T-helper 17 cell (primary cell): ENCODE results near the gene ALOXE3. TPM values are rescaled to one million over a fixed set of nuclear protein-coding genes. Genes with fewer than 3 reads are reported as not detected.

Source experiments
- ATAC-seq: fragments of 150-1000 bp; cut with Tn5 transposase; 2 replicates; pipeline ENCODE4 v1.10.0; 2021; ENCODE audit warnings: mild to moderate bottlenecking, moderate library complexity
- DNase-seq, 3 donors: peaks; one replicate each; pipeline versions ENCODE4 v3.0.0 to v3.0.0-alpha.2; 2020 to 2021
- H3K9me3 ChIP-seq: one replicate; pipeline ENCODE4 v1.7.0; 2013; ENCODE audit warnings: low read length, mild to moderate bottlenecking; ENCODE audit not compliant: control insufficient read depth, poor library complexity, severe bottlenecking
- H3K27ac Mint-ChIP-seq: one replicate; pipeline ENCODE4 v1.8.0; 2022; ENCODE audit warnings: mild to moderate bottlenecking, moderate library complexity, mixed read lengths
- H3K27me3 Mint-ChIP-seq: one replicate; pipeline ENCODE4 v1.8.0; 2022; ENCODE audit warnings: mixed read lengths
- H3K36me3 Mint-ChIP-seq: one replicate; pipeline ENCODE4 v1.8.0; 2022; ENCODE audit warnings: low read depth, mixed read lengths
- H3K4me1 Mint-ChIP-seq: one replicate; pipeline ENCODE4 v1.8.0; 2022; ENCODE audit warnings: mild to moderate bottlenecking, mixed read lengths
- H3K4me3 Mint-ChIP-seq: one replicate; pipeline ENCODE4 v1.8.0; 2022; ENCODE audit warnings: mild to moderate bottlenecking, moderate library complexity, mixed read lengths
- total RNA-seq, 4 donors: library from RNA in 2 of 4; stranded (reverse) in 2 of 4; gene quantifications; one replicate each; pipeline ENCODE4 v1.2.3 and lab custom pipeline; 2022 to 2026

Gene ALOXE3
- total RNA-seq = not detected
- 0 to 0.08 reads per million in 2 donors for total RNA-seq (lab: John Stamatoyannopoulos, UW)

GRCh38 chr17:8117980-8118768 lies at the start of gene ALOXE3:
Gene ALOXE3 (minus strand): TSS chr17:8118514. CDS start chr17:8117990, 524 bp downstream.
- Mint-ChIP-seq H3K4me3 (peak within 1 kb of the TSS; percentile 97), H3K36me3 (peaks cover 2% of the 10 kb centered on the region), H3K4me1 (peaks cover 43% of the 10 kb centered on the region), H3K27me3 (peaks cover 67% of the 10 kb centered on the region), H3K27ac (peak within 1 kb of the TSS; percentile 99)
- no peak for DNase-seq
- peak; percentile 0 for ATAC-seq
- no peaks in the 10 kb centered on the region for H3K9me3 ChIP-seq

GRCh38 chr17:8167526-8167925 lies 49.2 kb upstream of the ALOXE3 start:
- Mint-ChIP-seq H3K4me3 (no peak overlapping the region), H3K36me3 (no peaks in the 10 kb centered on the region), H3K27ac (no peak overlapping the region), H3K4me1 (peaks cover 24% of the 10 kb centered on the region), H3K27me3 (no peaks in the 10 kb centered on the region)
- H3K9me3 ChIP-seq = no peaks in the 10 kb centered on the region
- ATAC-seq (no peak), DNase-seq (no peak)

GRCh38 chr17:8166731-8167130 lies 48.4 kb upstream of the ALOXE3 start:
- peak overlapping the region; percentile 11 for H3K27ac Mint-ChIP-seq
- no peak for DNase-seq
- no peaks in the 10 kb centered on the region for H3K27me3 Mint-ChIP-seq
- no peaks in the 10 kb centered on the region for H3K9me3 ChIP-seq
- no peak for ATAC-seq
- peaks cover 25% of the 10 kb centered on the region for H3K4me1 Mint-ChIP-seq
- H3K36me3 Mint-ChIP-seq = no peaks in the 10 kb centered on the region
- H3K4me3 Mint-ChIP-seq = no peak overlapping the region

GRCh38 chr17:8164815-8165131 lies 46.5 kb upstream of the ALOXE3 start:
- no peak for ATAC-seq
- no peak overlapping the region for H3K27ac Mint-ChIP-seq

GRCh38 chr17:8163978-8164814 lies 45.9 kb upstream of the ALOXE3 start:
- H3K36me3 Mint-ChIP-seq = peaks cover 5% of the 10 kb centered on the region
- peak in 2 of 3 donors; percentile 29 to 55 for DNase-seq
- no peaks in the 10 kb centered on the region for H3K27me3 Mint-ChIP-seq
- H3K4me1 Mint-ChIP-seq = peaks cover 44% of the 10 kb centered on the region
- no peaks in the 10 kb centered on the region for H3K9me3 ChIP-seq
- H3K4me3 Mint-ChIP-seq = peak overlapping the region; percentile 90
- H3K27ac Mint-ChIP-seq = no peak overlapping the region
- ATAC-seq = peak; percentile 54

More at GRCh38 chr17:8164815-8165131, 46.5 kb upstream of the ALOXE3 start:
- peaks cover 39% of the 10 kb centered on the region for H3K4me1 Mint-ChIP-seq
- DNase-seq = no peak
- H3K36me3 Mint-ChIP-seq = peaks cover 5% of the 10 kb centered on the region
- no peaks in the 10 kb centered on the region for H3K9me3 ChIP-seq
- H3K27me3 Mint-ChIP-seq = no peaks in the 10 kb centered on the region
- H3K4me3 Mint-ChIP-seq = peak overlapping the region; percentile 90

GRCh38 chr17:8162997-8163977 lies 45.0 kb upstream of the ALOXE3 start:
- no peak overlapping the region for H3K27ac Mint-ChIP-seq
- peaks cover 45% of the 10 kb centered on the region for H3K4me1 Mint-ChIP-seq

GRCh38 chr17:8162233-8162996 lies 44.1 kb upstream of the ALOXE3 start, which contains the start of gene VAMP2:
Gene VAMP2 (minus strand): TSS chr17:8162948. CDS start chr17:8162879, 69 bp downstream.
- peaks cover 5% of the 10 kb centered on the region for H3K36me3 Mint-ChIP-seq
- no peak within 1 kb of the TSS for H3K27ac Mint-ChIP-seq
- H3K27me3 Mint-ChIP-seq = no peaks in the 10 kb centered on the region
- peak within 1 kb of the TSS; percentile 90 for H3K4me3 Mint-ChIP-seq
- no peaks in the 10 kb centered on the region for H3K9me3 ChIP-seq
- H3K4me1 Mint-ChIP-seq = peaks cover 45% of the 10 kb centered on the region
- peak; percentile 82 to 85 (median 84) for DNase-seq
- peak; percentile 68 for ATAC-seq

More at GRCh38 chr17:8162997-8163977, 45.0 kb upstream of the ALOXE3 start:
- H3K9me3 ChIP-seq = no peaks in the 10 kb centered on the region
- no peaks in the 10 kb centered on the region for H3K27me3 Mint-ChIP-seq
- ATAC-seq (peak; percentile 13), DNase-seq (no peak)
- peak overlapping the region; percentile 90 for H3K4me3 Mint-ChIP-seq
- H3K36me3 Mint-ChIP-seq = peaks cover 5% of the 10 kb centered on the region

GRCh38 chr17:8161289-8162232 lies 43.2 kb upstream of the ALOXE3 start:
- no peaks in the 10 kb centered on the region for H3K9me3 ChIP-seq
- H3K27me3 Mint-ChIP-seq = no peaks in the 10 kb centered on the region
- H3K36me3 Mint-ChIP-seq = peaks cover 5% of the 10 kb centered on the region
- H3K27ac Mint-ChIP-seq = no peak overlapping the region
- peaks cover 45% of the 10 kb centered on the region for H3K4me1 Mint-ChIP-seq
- peak overlapping the region; percentile 90 for H3K4me3 Mint-ChIP-seq
- ATAC-seq = no peak
- DNase-seq = no peak

GRCh38 chr17:8160741-8161221 lies 42.5 kb upstream of the ALOXE3 start:
- Mint-ChIP-seq H3K27ac (no peak overlapping the region), H3K4me1 (peaks cover 45% of the 10 kb centered on the region), H3K4me3 (peak overlapping the region; percentile 90), H3K27me3 (no peaks in the 10 kb centered on the region), H3K36me3 (peaks cover 5% of the 10 kb centered on the region)
- H3K9me3 ChIP-seq = no peaks in the 10 kb centered on the region
- ATAC-seq (no peak), DNase-seq (no peak)

GRCh38 chr17:8160224-8160577 lies 41.9 kb upstream of the ALOXE3 start:
- no peak for DNase-seq
- Mint-ChIP-seq H3K4me1 (peaks cover 50% of the 10 kb centered on the region), H3K4me3 (peak overlapping the region; percentile 90), H3K27me3 (no peaks in the 10 kb centered on the region), H3K36me3 (peaks cover 8% of the 10 kb centered on the region), H3K27ac (no peak overlapping the region)
- ATAC-seq = no peak
- no peaks in the 10 kb centered on the region for H3K9me3 ChIP-seq
